HepG2 (cell line): Measurements from ENCODE around the gene SEC16A. TPM values are rescaled to one million over a fixed set of nuclear protein-coding genes. Genes with fewer than 3 reads are reported as not detected.

Experiments used
- ATAC-seq: fragments of 200-7000 bp; cut with Tn5 transposase; 3 replicates; pipeline ENCODE4 v1.9.1; 2020; ENCODE audit warnings: mild to moderate bottlenecking, moderate library complexity
- BruUV-seq: library from RNA; stranded (reverse); fragments of 400-500 nt; replicated peaks from 2 replicates; lab custom pipeline; 2021; lab: Mats Ljungman, UMichigan
- CTCF ChIA-PET: fragments of 300-600 bp; formaldehyde crosslinking; extraction: SDS; loops from one replicate; lab custom pipeline; 2021; ENCODE audit warnings: low total read pairs, inconsistent platforms, low intra/inter-chr PET ratio; lab: Yijun Ruan, JAX
- POLR2A ChIA-PET: fragments of 350-600 bp; sonication (Branson Sonifier 250); formaldehyde crosslinking; loops from one replicate; lab custom pipeline; 2020; ENCODE audit warnings: antibody characterized with exemption, inconsistent platforms; lab: Yijun Ruan, JAX
- DNase-seq: peaks from one replicate; pipeline ENCODE4 v3.0.0-alpha.2; 2015; ENCODE audit warnings: low spot score
- FAIRE-seq: peaks from 3 replicates; lab custom pipeline; 2011; peaks lifted over from hg19 to GRCh38; lab: Jason Lieb, UNC
- H2AFZ ChIP-seq: one replicate; pipeline ENCODE4 v1.6.1; 2011; ENCODE audit warnings: low read length, inconsistent platforms
- H3K27ac ChIP-seq: fragments of 300-600 bp; 3 replicates; pipeline ENCODE4 v1.8.0; 2011; ENCODE audit warnings: mixed run types, mild to moderate bottlenecking, mixed read lengths, low read length, inconsistent platforms; ENCODE audit not compliant: insufficient read depth; ENCODE audit errors: extremely low read length
- H3K27me3 ChIP-seq, 2 experiments: fragments of 200-600 bp in 1 of 2; 2 replicates in 1 of 2; 3 replicates in 1 of 2; pipeline versions ENCODE4 v1.6.0 to v1.8.0; 2011; ENCODE audit warnings: low read length in 2 of 2, mild to moderate bottlenecking in 2 of 2, moderate library complexity in 2 of 2, inconsistent platforms in 1 of 2; ENCODE audit not compliant: insufficient read depth in 2 of 2, control insufficient read depth in 1 of 2
- H3K36me3 ChIP-seq, 2 experiments: fragments of 200-600 bp in 1 of 2; replicated peaks in 1 of 2; 2 replicates in 1 of 2; 3 replicates in 1 of 2; pipeline versions ENCODE4 v1.5.1 to v1.8.0; 2011; ENCODE audit warnings: low read length in 2 of 2, inconsistent platforms in 1 of 2; ENCODE audit not compliant: insufficient read depth in 2 of 2, control insufficient read depth in 1 of 2
- H3K4me1 ChIP-seq: 2 replicates; pipeline ENCODE4 v1.5.1; 2012; ENCODE audit warnings: low read length, inconsistent platforms; ENCODE audit not compliant: insufficient read depth
- H3K4me2 ChIP-seq: 2 replicates; pipeline ENCODE4 v1.6.0; 2011; ENCODE audit warnings: low read depth, low read length, inconsistent platforms
- H3K4me3 ChIP-seq, 3 experiments: fragments of 200-600 bp in 1 of 3; sonication (generic), shearing (Covaris generic) in 1 of 3; replicated peaks in 1 of 3; 2 replicates each; pipeline ENCODE4 v1.5.1; 2011 to 2016; ENCODE audit warnings: low read length in 3 of 3, inconsistent platforms in 2 of 3, low read depth in 2 of 3, mild to moderate bottlenecking in 2 of 3, control low read depth in 1 of 3, mixed read lengths in 1 of 3; ENCODE audit not compliant: insufficient read depth in 1 of 3
- H3K79me2 ChIP-seq: one replicate; pipeline ENCODE4 v1.6.1; 2011; ENCODE audit warnings: low read length, inconsistent platforms; ENCODE audit not compliant: insufficient read depth
- H3K9ac ChIP-seq: 2 replicates; pipeline ENCODE4 v1.6.0; 2011; ENCODE audit warnings: mild to moderate bottlenecking, low read depth, low read length, inconsistent platforms; ENCODE audit not compliant: insufficient read depth
- H3K9me3 ChIP-seq: 2 replicates; pipeline ENCODE4 v1.5.1; 2012; ENCODE audit warnings: mild to moderate bottlenecking, low read length
- H4K20me1 ChIP-seq: 2 replicates; pipeline ENCODE4 v1.6.0; 2011; ENCODE audit warnings: inconsistent platforms, mild to moderate bottlenecking, low read length, moderate library complexity; ENCODE audit not compliant: insufficient read depth
- FOXK1 ChIP-seq: sonication (generic); formaldehyde crosslinking; IDR thresholded peaks from 2 replicates; pipeline ENCODE4 v1.4.0; 2020; ENCODE audit warnings: low read depth, missing genetic modification reagents, borderline replicate concordance
- FOXK2 ChIP-seq: fragments of 450-650 bp; IDR thresholded peaks from 2 replicates; pipeline ENCODE4 v1.6.1; 2016
- KLF15 ChIP-seq: sonication (generic); formaldehyde crosslinking; IDR thresholded peaks from 2 replicates; pipeline ENCODE4 v1.8.1; 2023; ENCODE audit warnings: borderline replicate concordance, mild to moderate bottlenecking, inconsistent platforms, missing genetic modification reagents, mixed read lengths
- MTERF4 ChIP-seq: sonication (generic); formaldehyde crosslinking; IDR thresholded peaks from 2 replicates; pipeline ENCODE4 v1.8.0; 2023; ENCODE audit warnings: mild to moderate bottlenecking, missing genetic modification reagents
- NCOA2 ChIP-seq: sonication (generic); formaldehyde crosslinking; IDR thresholded peaks from 2 replicates; pipeline ENCODE4 v1.8.0; 2022; ENCODE audit warnings: inconsistent platforms
- SALL1 ChIP-seq: sonication (generic); formaldehyde crosslinking; IDR thresholded peaks from 2 replicates; pipeline ENCODE4 v1.8.0; 2022; ENCODE audit warnings: mild to moderate bottlenecking, missing genetic modification reagents
- SIX4 ChIP-seq: sonication (generic); formaldehyde crosslinking; IDR thresholded peaks from 2 replicates; pipeline ENCODE4 v1.4.0; 2020; ENCODE audit warnings: missing genetic modification reagents
- ZBTB33 ChIP-seq: sonication (generic); formaldehyde crosslinking; IDR thresholded peaks from 2 replicates; pipeline ENCODE4 v1.4.0; 2020; ENCODE audit warnings: missing genetic modification reagents
- ZBTB34 ChIP-seq: sonication (generic); formaldehyde crosslinking; IDR thresholded peaks from 2 replicates; pipeline ENCODE4 v1.8.0; 2022; ENCODE audit warnings: mild to moderate bottlenecking, missing genetic modification reagents
- ZNF207 ChIP-seq: fragments of 450-650 bp; IDR thresholded peaks from 2 replicates; pipeline ENCODE4 v1.6.1; 2016; ENCODE audit warnings: antibody characterized with exemption, borderline replicate concordance
- ZNF24 ChIP-seq: fragments of 450-650 bp; IDR thresholded peaks from 2 replicates; pipeline ENCODE4 v1.6.1; 2017; ENCODE audit warnings: antibody characterized with exemption, mild to moderate bottlenecking
- ZNF263 ChIP-seq: sonication (generic); formaldehyde crosslinking; IDR thresholded peaks from 2 replicates; pipeline ENCODE4 v1.4.0; 2020; ENCODE audit warnings: missing genetic modification reagents
- ZNF792 ChIP-seq: IDR thresholded peaks from 2 replicates; pipeline ENCODE4 v1.6.1; 2016
- WGBS: methylation state at CpG from one replicate; pipeline ENCODE4 v1.1.6; 2017; ENCODE audit warnings: low lambda C conversion rate; 5-methylcytosine and 5-hydroxymethylcytosine counted together
- in situ Hi-C: cut with HindIII; loops from 2 replicates; pipeline ENCODE4 v1.10.0; 2017; ENCODE audit warnings: low pct_unique_long_range_greater_than_20kb; ENCODE audit not compliant: extremely low pct_ligation_motif_present
- intact Hi-C: fragments of 100-400 bp; cut with micrococcal nuclease; formaldehyde crosslinking; loops from one replicate; pipeline ENCODE4 v1.10.0; 2022; ENCODE audit not compliant: unreplicated experiment
- polyA plus RNA-seq, 8 experiments: library from polyadenylated mRNA; depleted of rRNA in 3 of 8; stranded (reverse) in 7 of 8; unstranded in 1 of 8; fragments of >200 nt; fragmentation: Illumina TruSeq in 4 of 8; extraction: Trizol in 4 of 8; gene quantifications; 2 replicates each; pipeline versions ENCODE4 v1.2.1 to v1.2.3, GENCODE V29; 2011 to 2016; ENCODE audit warnings: low read depth in 4 of 8, missing spikeins in 1 of 8, mixed read lengths in 1 of 8; ENCODE audit not compliant: insufficient read depth in 1 of 8
- total RNA-seq, 5 experiments: library from RNA; depleted of rRNA; stranded (reverse); fragments of >200 nt; fragmentation: Illumina TruSeq; extraction: Trizol; gene quantifications; 2 replicates each; pipeline ENCODE4 v1.2.3, GENCODE V29; 2016; ENCODE audit warnings: low read depth in 1 of 5
- TF ChIP-seq, protein P1 (sequence below): sonication (generic); formaldehyde crosslinking; IDR thresholded peaks from 2 replicates; pipeline ENCODE4 v1.8.0; 2022; ENCODE audit warnings: mild to moderate bottlenecking, missing genetic modification reagents, moderate library complexity

SEC16A gene
- total and polyA plus RNA-seq, 2 of the 13 experiments (the other 11 are each of a cell fraction or from before 2014, with no cell fraction given) = 15.9 to 18.9 TPM

GRCh38 chr9:136397643-136398042 is 85.2 kb downstream of the SEC16A start:
- Histone ChIP-seq H3K9ac (no peak overlapping the region), H3K4me1 (peaks cover 20% of the 10 kb centered on the region), H3K36me3 (peaks cover 18 to 42% of the 10 kb centered on the region in 2 experiments; a peak in 4 of 5 replicates), H3K4me3 (no peak overlapping the region), H3K27me3 (no peaks in the 10 kb centered on the region), H3K4me2 (no peak overlapping the region), H4K20me1 (0 out of 2 replicates have a peak, but pooled peaks cover 2% of the 10 kb centered on the region), H3K9me3 (no peaks in the 10 kb centered on the region), H2AFZ (no peak overlapping the region), H3K27ac (no peak overlapping the region), H3K79me2 (peaks cover 21% of the 10 kb centered on the region)
- intact Hi-C loops = no loop called here
- in situ Hi-C loops = no loop called here
- no peak for ATAC-seq
- WGBS = 96% methylated on average over 6 of the region's 6 CpGs
- no peak for DNase-seq
- TF ChIP-seq MTERF4 (CRISPR knock-in tag) (no peak), ZNF263 (CRISPR knock-in tag) (0 out of 2 replicates have a peak, but pooled peaks have one; percentile 50)
- no peak for FAIRE-seq
- CTCF ChIA-PET = no interaction called here
- no TSS peak for BruUV-seq
- POLR2A ChIA-PET = no interaction called here

DNA sequence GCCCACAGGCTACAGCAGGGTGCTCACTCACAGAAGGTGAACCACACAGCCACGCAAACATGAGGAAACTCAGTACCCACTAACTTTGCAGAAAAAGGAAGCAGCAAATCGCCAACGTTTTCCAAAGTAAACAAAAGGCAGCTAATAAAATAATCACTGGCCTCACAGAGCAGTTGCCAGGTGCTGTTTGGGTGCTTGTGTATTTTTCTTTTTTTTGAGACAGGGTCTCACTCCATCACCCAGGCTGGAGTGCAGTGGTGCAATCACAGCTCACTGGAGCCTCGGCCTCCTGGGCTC is 86.7 kb downstream of the SEC16A start:
- in situ Hi-C loops = no loop called here
- POLR2A ChIA-PET = no interaction called here
- BruUV-seq = no TSS peak
- Histone ChIP-seq H3K27ac (no peak overlapping the region), H3K27me3 (no peaks in the 10 kb centered on the region), H3K36me3 (peaks cover 25 to 56% of the 10 kb centered on the region in 2 experiments; a peak in 4 of 5 replicates), H3K4me1 (peaks cover 20% of the 10 kb centered on the region), H3K4me3 (no peak overlapping the region), H3K9me3 (no peaks in the 10 kb centered on the region), H3K9ac (no peak overlapping the region), H3K79me2 (peaks cover 21% of the 10 kb centered on the region), H4K20me1 (0 out of 2 replicates have a peak, but pooled peaks cover 2% of the 10 kb centered on the region), H3K4me2 (no peak overlapping the region), H2AFZ (no peak overlapping the region)
- CTCF ChIA-PET = no interaction called here
- intact Hi-C loops = no loop called here
- FAIRE-seq (no peak), DNase-seq (no peak), ATAC-seq (no peak)
- WGBS = 93% methylated on average over 3 of the region's 4 CpGs
- TF ChIP-seq NCOA2 (CRISPR knock-in tag) (no peak), ZNF24 (no peak), ZBTB33 (CRISPR knock-in tag) (no peak), SALL1 (no peak), FOXK2 (no peak), ZBTB34 (CRISPR knock-in tag) (no peak), ZNF207 (no peak), FOXK1 (CRISPR knock-in tag) (no peak), SIX4 (CRISPR knock-in tag) (no peak), KLF15 (CRISPR knock-in tag) (no peak), ZNF792 (no peak)
- TF ChIP-seq, protein P1, sequence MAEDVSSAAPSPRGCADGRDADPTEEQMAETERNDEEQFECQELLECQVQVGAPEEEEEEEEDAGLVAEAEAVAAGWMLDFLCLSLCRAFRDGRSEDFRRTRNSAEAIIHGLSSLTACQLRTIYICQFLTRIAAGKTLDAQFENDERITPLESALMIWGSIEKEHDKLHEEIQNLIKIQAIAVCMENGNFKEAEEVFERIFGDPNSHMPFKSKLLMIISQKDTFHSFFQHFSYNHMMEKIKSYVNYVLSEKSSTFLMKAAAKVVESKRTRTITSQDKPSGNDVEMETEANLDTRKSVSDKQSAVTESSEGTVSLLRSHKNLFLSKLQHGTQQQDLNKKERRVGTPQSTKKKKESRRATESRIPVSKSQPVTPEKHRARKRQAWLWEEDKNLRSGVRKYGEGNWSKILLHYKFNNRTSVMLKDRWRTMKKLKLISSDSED = no peak
